ENCODE measurements around the gene PADI3.
"Not testable (repeated sequence)": the region's sequence is repeated elsewhere in the genome, so short reads cannot be mapped to it uniquely, and the experiment has no call there.

PADI3 gene

GRCh38 chr1:17216078-17216477 lies 32.8 kb upstream of the PADI3 start:
- no peak for DNase-seq

- no peak for DNase-seq
Measured at GRCh38 chr1:17217607-17218006, 31.3 kb upstream of the PADI3 start.

GRCh38 chr1:17218939-17219338 lies 30.0 kb upstream of the PADI3 start:
- DNase-seq: no peak

GRCh38 chr1:17220287-17220686 lies 28.6 kb upstream of the PADI3 start:
- no peak for DNase-seq

GRCh38 chr1:17222557-17222956 lies 26.3 kb upstream of the PADI3 start:
- DNase-seq: no peak

- DNase-seq: no peak
Measured at GRCh38 chr1:17224434-17224833, 24.5 kb upstream of the PADI3 start.

- no peak for DNase-seq
Measured at GRCh38 chr1:17225140-17225539, 23.8 kb upstream of the PADI3 start.

- no peak for DNase-seq
Measured at GRCh38 chr1:17227358-17227915, 21.5 kb upstream of the PADI3 start.

- no peak for DNase-seq
Measured at GRCh38 chr1:17228619-17229018, 20.3 kb upstream of the PADI3 start.

- DNase-seq: no peak
Measured at GRCh38 chr1:17229379-17229778, 19.5 kb upstream of the PADI3 start.

- no peak for DNase-seq
Measured at GRCh38 chr1:17230106-17230505, 18.8 kb upstream of the PADI3 start.

- DNase-seq: no peak
Measured at GRCh38 chr1:17230671-17231310, 18.1 kb upstream of the PADI3 start.

GRCh38 chr1:17232759-17233661 lies 15.9 kb upstream of the PADI3 start:
- DNase-seq: no peak

- peak; percentile 18 for DNase-seq
Measured at GRCh38 chr1:17233675-17234320, 15.1 kb upstream of the PADI3 start.

- DNase-seq: no peak
Measured at GRCh38 chr1:17234405-17234804, 14.5 kb upstream of the PADI3 start.

- no peak for DNase-seq
Measured at GRCh38 chr1:17235135-17235885, 13.6 kb upstream of the PADI3 start.

GRCh38 chr1:17236779-17237560 lies 11.9 kb upstream of the PADI3 start:
- peak; percentile 64 for DNase-seq

- no peak for DNase-seq
Measured at GRCh38 chr1:17237561-17237903, 11.4 kb upstream of the PADI3 start.

GRCh38 chr1:17239420-17239819 lies 9.5 kb upstream of the PADI3 start:
- peak; percentile 77 for DNase-seq

GRCh38 chr1:17241011-17241779 lies 7.7 kb upstream of the PADI3 start:
- DNase-seq: not testable (repeated sequence)

GRCh38 chr1:17241780-17242074 lies 7.2 kb upstream of the PADI3 start:
- DNase-seq: not testable (repeated sequence)

Measured in MV-4-11 (cell line).